Esophagus squamous epithelium (tissue), 5 donors: ENCODE measurements around the gene TTC13. TPM values are rescaled to one million over a fixed set of nuclear protein-coding genes. Genes with fewer than 3 reads are reported as not detected.

Source experiments
- DNase-seq: peaks from one replicate; lab custom pipeline; 2025; lab: John Stamatoyannopoulos, UW
- H3K27ac ChIP-seq, 4 donors: fragments of 200-600 bp; sonication (generic); one replicate each; pipeline ENCODE4 v1.5.1; 2016 to 2019; ENCODE audit warnings: mild to moderate bottlenecking in 1 of 4
- H3K27me3 ChIP-seq, 4 donors: fragments of 200-600 bp; sonication (generic); 1 replicate in 3 of 4; 2 replicates in 1 of 4; pipeline versions ENCODE4 v1.5.1 to v1.6.0; 2017 to 2021; ENCODE audit warnings: antibody characterized with exemption in 1 of 4
- H3K36me3 ChIP-seq, 3 donors: fragments of 200-600 bp; sonication (generic); one replicate each; pipeline ENCODE4 v1.5.1; 2016 to 2019
- H3K4me1 ChIP-seq, 3 donors: fragments of 200-600 bp; sonication (generic); one replicate each; pipeline ENCODE4 v1.5.1; 2017 to 2019
- H3K4me3 ChIP-seq, 4 donors: fragments of 200-600 bp; sonication (generic); 1 replicate in 3 of 4; 2 replicates in 1 of 4; pipeline ENCODE4 v1.5.1; 2016 to 2019; ENCODE audit warnings: mild to moderate bottlenecking in 2 of 4, moderate library complexity in 1 of 4
- H3K9me3 ChIP-seq, 3 donors: fragments of 200-600 bp; sonication (generic); one replicate each; pipeline ENCODE4 v1.5.1; 2016 to 2019
- POLR2A ChIP-seq, 4 donors: fragments of 450-650 bp; IDR thresholded peaks; one replicate each; pipeline ENCODE4 v1.6.1; 2017; ENCODE audit warnings: antibody characterized with exemption in 4 of 4, mild to moderate bottlenecking in 4 of 4, moderate library complexity in 3 of 4
- WGBS, 2 donors: methylation state at CpG; one replicate each; pipeline ENCODE4 v1.1.5; 2018; 5-methylcytosine and 5-hydroxymethylcytosine counted together
- intact Hi-C: fragments of 100-400 bp; cut with DNase I; formaldehyde crosslinking; loops from one replicate; pipeline ENCODE4 v1.15.0; 2022
- total RNA-seq, 4 donors: library from RNA; depleted of rRNA; stranded (reverse); fragments of >200 nt; gene quantifications; one replicate each; pipeline ENCODE4 v1.1.0, GENCODE V29; 2016
- TF ChIP-seq, protein P1 (sequence below), 6 experiments: fragments of 450-650 bp in 4 of 6; fragments of 200-600 bp in 2 of 6; sonication (generic) in 2 of 6; IDR thresholded peaks; one replicate each; pipeline ENCODE4 v1.5.1; 2016 to 2019; ENCODE audit warnings: antibody characterized with exemption in 6 of 6, mild to moderate bottlenecking in 4 of 6, moderate library complexity in 4 of 6
- donor health status: DM: yes; HTN: yes; CAD: no.

TTC13 gene
- total RNA-seq, 4 donors from 2014 or later, result 7.7 to 18.0 (median 11.3) TPM

DNA sequence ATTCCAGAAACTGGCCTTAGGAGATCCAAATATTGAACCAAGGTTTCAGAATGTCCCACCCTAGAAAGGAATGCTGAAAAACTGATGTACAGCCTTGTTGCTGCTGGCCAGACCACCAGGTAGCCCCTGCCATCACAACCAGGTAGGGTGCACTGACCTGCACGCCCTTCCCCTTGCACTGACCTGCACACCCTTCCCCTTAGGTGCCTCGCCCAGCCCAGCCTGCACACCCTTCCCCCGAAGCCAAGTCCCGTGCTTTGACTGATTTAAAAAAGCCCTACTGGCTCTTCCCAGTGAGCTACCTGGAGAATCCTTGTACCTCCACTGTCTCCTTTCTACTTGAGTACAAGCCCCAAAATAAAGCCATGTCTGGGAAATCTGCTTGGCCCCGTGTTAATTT lies 84.0 kb downstream of the TTC13 start:
- 78 to 80% methylated on average over 1 to 5 of the region's 5 CpGs for WGBS, 2 donors
- no peak overlapping the region for H3K4me3 ChIP-seq
- no peak overlapping the region for H3K27ac ChIP-seq
- H3K9me3 ChIP-seq, result no peaks in the 10 kb centered on the region
- peaks cover 0 to 11% (median 0%) of the 10 kb centered on the region in 3 donors for H3K4me1 ChIP-seq
- TF ChIP-seq, protein P1, sequence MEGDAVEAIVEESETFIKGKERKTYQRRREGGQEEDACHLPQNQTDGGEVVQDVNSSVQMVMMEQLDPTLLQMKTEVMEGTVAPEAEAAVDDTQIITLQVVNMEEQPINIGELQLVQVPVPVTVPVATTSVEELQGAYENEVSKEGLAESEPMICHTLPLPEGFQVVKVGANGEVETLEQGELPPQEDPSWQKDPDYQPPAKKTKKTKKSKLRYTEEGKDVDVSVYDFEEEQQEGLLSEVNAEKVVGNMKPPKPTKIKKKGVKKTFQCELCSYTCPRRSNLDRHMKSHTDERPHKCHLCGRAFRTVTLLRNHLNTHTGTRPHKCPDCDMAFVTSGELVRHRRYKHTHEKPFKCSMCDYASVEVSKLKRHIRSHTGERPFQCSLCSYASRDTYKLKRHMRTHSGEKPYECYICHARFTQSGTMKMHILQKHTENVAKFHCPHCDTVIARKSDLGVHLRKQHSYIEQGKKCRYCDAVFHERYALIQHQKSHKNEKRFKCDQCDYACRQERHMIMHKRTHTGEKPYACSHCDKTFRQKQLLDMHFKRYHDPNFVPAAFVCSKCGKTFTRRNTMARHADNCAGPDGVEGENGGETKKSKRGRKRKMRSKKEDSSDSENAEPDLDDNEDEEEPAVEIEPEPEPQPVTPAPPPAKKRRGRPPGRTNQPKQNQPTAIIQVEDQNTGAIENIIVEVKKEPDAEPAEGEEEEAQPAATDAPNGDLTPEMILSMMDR (IDR thresholded peaks at IDR 0.05), result no peak
- TF ChIP-seq POLR2A (IDR thresholded peaks at IDR 0.05), result no peak
- no peaks in the 10 kb centered on the region for H3K36me3 ChIP-seq
- no peak for DNase-seq
- intact Hi-C loops, result no loop called here
- H3K27me3 ChIP-seq, result peaks cover 0 to 30% (median 0%) of the 10 kb centered on the region in 4 donors

DNA sequence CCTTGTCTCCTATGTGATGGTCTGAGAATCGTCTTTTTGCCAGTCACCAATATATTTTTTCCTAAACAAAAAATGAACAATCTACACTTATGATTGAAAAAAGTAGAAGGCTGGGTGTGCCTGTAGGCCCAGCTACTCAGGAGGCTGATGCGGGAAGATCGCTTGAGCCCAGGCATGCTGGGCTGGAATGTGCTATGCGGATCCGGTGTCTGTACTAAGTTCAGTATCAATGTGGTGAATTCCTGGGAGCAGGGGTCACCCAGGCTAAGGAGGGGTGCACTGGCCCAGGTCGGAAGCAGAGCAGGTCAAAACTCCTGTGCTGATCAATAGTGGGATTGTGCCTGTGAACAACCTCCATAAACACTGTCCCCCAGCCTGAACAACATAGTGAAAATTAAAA lies 84.6 kb downstream of the TTC13 start:
- 86 to 87% methylated on average over 6 of the region's 6 CpGs for WGBS, 2 donors
- no peaks in the 10 kb centered on the region for H3K9me3 ChIP-seq
- DNase-seq, result no peak

DNA sequence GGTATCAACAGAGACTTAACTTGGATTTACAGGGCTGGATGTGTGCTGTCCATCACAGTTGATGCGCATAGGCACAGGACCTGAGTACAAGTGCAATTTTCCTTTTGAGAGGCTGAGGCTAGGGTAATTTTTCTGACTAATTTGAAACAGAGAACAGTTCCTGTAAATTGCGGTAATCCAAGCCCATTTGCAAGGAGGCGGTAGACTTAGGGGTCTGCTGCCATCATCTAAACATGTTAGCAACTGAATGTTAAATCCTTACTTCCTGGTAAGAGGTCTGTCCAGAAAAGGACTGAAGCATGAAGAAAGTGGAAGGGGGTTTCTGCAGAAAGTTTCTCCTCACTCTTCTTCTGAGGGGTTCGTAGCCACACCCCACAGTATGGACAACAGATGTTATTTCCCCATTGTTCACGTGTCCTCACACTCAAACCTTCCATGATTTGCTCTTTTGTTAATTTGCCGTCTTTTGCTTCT lies 86.6 kb downstream of the TTC13 start:
- Histone ChIP-seq H3K27ac (no peak overlapping the region), H3K27me3 (peaks cover 0 to 33% (median 0%) of the 10 kb centered on the region in 4 donors), H3K4me3 (no peak overlapping the region), H3K4me1 (peaks cover 0 to 11% (median 0%) of the 10 kb centered on the region in 3 donors), H3K36me3 (no peaks in the 10 kb centered on the region), H3K9me3 (no peaks in the 10 kb centered on the region)
- intact Hi-C loops, result no loop called here
- DNase-seq, result no peak
- no peak for TF ChIP-seq POLR2A (IDR thresholded peaks at IDR 0.05)
- TF ChIP-seq, protein P1 (IDR thresholded peaks at IDR 0.05), result no peak
- WGBS, 2 donors, result 75 to 78% methylated on average over 5 to 6 of the region's 6 CpGs

More for the DNA sequence above, 84.6 kb downstream of the TTC13 start:
- no peak for TF ChIP-seq POLR2A (IDR thresholded peaks at IDR 0.05)
- TF ChIP-seq, protein P1 (IDR thresholded peaks at IDR 0.05), result no peak
- peaks cover 0 to 11% (median 0%) of the 10 kb centered on the region in 3 donors for H3K4me1 ChIP-seq
- no peak overlapping the region for H3K4me3 ChIP-seq
- no peak overlapping the region for H3K27ac ChIP-seq
- H3K27me3 ChIP-seq, result peaks cover 0 to 30% (median 0%) of the 10 kb centered on the region in 4 donors
- intact Hi-C loops, result no loop called here
- no peaks in the 10 kb centered on the region for H3K36me3 ChIP-seq

DNA sequence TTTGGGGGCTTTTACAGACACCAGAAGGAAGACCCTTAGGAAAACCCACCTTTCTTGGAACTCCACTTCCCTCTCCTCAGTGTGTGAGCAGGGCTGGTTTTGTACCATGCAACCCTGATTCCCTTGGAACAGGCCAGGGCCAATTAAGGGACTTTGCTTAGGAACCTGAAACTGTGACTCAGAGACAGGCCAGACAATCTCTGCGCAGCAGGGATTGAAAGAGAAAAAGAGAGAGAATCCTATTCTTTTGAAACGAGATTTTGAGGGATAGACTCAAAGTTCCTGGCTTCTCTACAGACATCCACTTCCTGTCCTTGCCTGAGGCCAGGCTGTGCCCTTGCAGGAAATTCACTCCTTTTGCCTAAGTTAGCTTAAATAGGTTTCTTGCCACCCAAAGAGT lies 87.2 kb downstream of the TTC13 start:
- Histone ChIP-seq H3K9me3 (no peaks in the 10 kb centered on the region), H3K27ac (no peak overlapping the region), H3K27me3 (peaks cover 0 to 33% (median 0%) of the 10 kb centered on the region in 4 donors), H3K36me3 (no peaks in the 10 kb centered on the region), H3K4me1 (peaks cover 0 to 11% (median 0%) of the 10 kb centered on the region in 3 donors), H3K4me3 (no peak overlapping the region)
- intact Hi-C loops, result no loop called here
- TF ChIP-seq, protein P1 (IDR thresholded peaks at IDR 0.05), result no peak
- 27 to 32% methylated on average over 2 of the region's 2 CpGs for WGBS, 2 donors
- no peak for DNase-seq

DNA sequence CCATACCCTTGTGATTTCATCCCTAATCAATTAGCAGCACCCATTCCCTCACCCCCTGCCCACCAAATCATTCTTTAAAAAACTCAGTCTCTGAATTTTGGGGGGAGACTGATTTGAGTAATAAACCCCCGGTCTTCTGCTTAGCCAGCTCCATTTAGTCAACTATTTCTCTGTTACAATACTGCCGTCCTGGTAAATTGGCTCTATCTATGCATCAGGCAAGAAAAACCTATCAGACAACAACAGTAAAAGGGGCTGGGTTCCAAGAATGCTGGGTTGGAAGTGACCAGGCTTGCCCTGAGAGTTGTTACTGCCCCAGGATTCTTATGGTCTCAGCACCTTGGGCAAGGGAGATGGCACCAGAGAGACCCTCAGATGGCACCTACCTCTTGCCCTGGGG lies 94.0 kb downstream of the TTC13 start:
- Histone ChIP-seq H3K27me3 (peaks cover 0 to 67% (median 0%) of the 10 kb centered on the region in 4 donors), H3K4me1 (no peaks in the 10 kb centered on the region), H3K27ac (no peak overlapping the region), H3K4me3 (no peak overlapping the region), H3K36me3 (no peaks in the 10 kb centered on the region), H3K9me3 (peaks cover 0 to 25% (median 22%) of the 10 kb centered on the region in 3 donors)
- intact Hi-C loops, result no loop called here
- no peak for TF ChIP-seq POLR2A (IDR thresholded peaks at IDR 0.05)
- TF ChIP-seq, protein P1 (IDR thresholded peaks at IDR 0.05), result no peak
- no peak for DNase-seq
- WGBS, 2 donors, result 73 to 100% methylated on average over 2 of the region's 2 CpGs
